T-cell (primary cell): ENCODE data around the gene SLC39A11. TPM values are rescaled to one million over a fixed set of nuclear protein-coding genes. Genes with fewer than 3 reads are reported as not detected.

Experiments
- ATAC-seq, 4 experiments: fragments of 200-7000 bp in 3 of 4; fragments of 150-1000 bp in 1 of 4; cut with Tn5 transposase; replicated peaks in 1 of 4; 1 replicate in 3 of 4; 2 replicates in 1 of 4; pipeline ENCODE4 v1.10.0; 2021; ENCODE audit warnings: moderate library complexity in 3 of 4, mild to moderate bottlenecking in 2 of 4, moderate number of reproducible peaks in 1 of 4
- CTCF ChIA-PET, 2 donors: fragments of 300-600 bp; sonication (Branson Sonifier 250); formaldehyde crosslinking; loops; one replicate each; lab custom pipeline; 2022; ENCODE audit warnings: antibody characterized with exemption in 2 of 2; lab: Charles Lee
- POLR2A ChIA-PET, 2 donors: fragments of 300-600 bp; sonication (Branson Sonifier 250); formaldehyde crosslinking; loops; one replicate each; lab custom pipeline; 2022; ENCODE audit warnings: antibody characterized with exemption in 2 of 2; lab: Charles Lee
- DNase-seq, 35 experiments: peaks; one replicate each; pipeline versions ENCODE4 v3.0.0 to v3.0.0-alpha.2; 2013 to 2023
- H3K27ac ChIP-seq: one replicate; pipeline ENCODE4 v1.5.1; 2013; ENCODE audit warnings: low read length
- H3K27me3 ChIP-seq, 2 experiments: replicated peaks in 1 of 2; 1 replicate in 1 of 2; 2 replicates in 1 of 2; pipeline versions ENCODE4 v1.6.1 to v1.7.0; 2013; ENCODE audit warnings: low read length in 1 of 2, mixed read lengths in 1 of 2; ENCODE audit not compliant: control insufficient read depth in 2 of 2, insufficient read depth in 2 of 2; ENCODE audit errors: extremely low read depth in 1 of 2
- H3K36me3 ChIP-seq, 2 donors: 1 replicate in 1 of 2; 2 replicates in 1 of 2; pipeline versions ENCODE4 v1.6.1 to v1.7.0; 2013; ENCODE audit warnings: low read length in 1 of 2; ENCODE audit not compliant: control insufficient read depth in 2 of 2, insufficient read depth in 1 of 2; ENCODE audit errors: extremely low read depth in 1 of 2
- H3K4me1 ChIP-seq, 2 experiments: 1 replicate in 1 of 2; 2 replicates in 1 of 2; pipeline versions ENCODE4 v1.6.1 to v1.7.0; 2013; ENCODE audit warnings: low read length in 2 of 2, mixed read lengths in 1 of 2; ENCODE audit not compliant: insufficient read depth in 2 of 2, control insufficient read depth in 1 of 2; ENCODE audit errors: extremely low read depth in 1 of 2
- H3K4me3 ChIP-seq, 2 donors: 1 replicate in 1 of 2; 2 replicates in 1 of 2; pipeline versions ENCODE4 v1.5.1 to v1.7.0; 2013; ENCODE audit warnings: mild to moderate bottlenecking in 2 of 2, low read length in 1 of 2, moderate library complexity in 1 of 2; ENCODE audit not compliant: control insufficient read depth in 1 of 2; ENCODE audit errors: extremely low read depth in 1 of 2
- H3K9me3 ChIP-seq: 2 replicates; pipeline ENCODE4 v1.7.0; 2013
- H3K27ac Mint-ChIP-seq, 2 donors: one replicate each; pipeline ENCODE4 v1.8.0; 2020 to 2021; ENCODE audit warnings: mild to moderate bottlenecking in 2 of 2, mixed read lengths in 2 of 2
- H3K27me3 Mint-ChIP-seq, 2 donors: one replicate each; pipeline ENCODE4 v1.8.0; 2021 to 2022; ENCODE audit warnings: mixed read lengths in 2 of 2
- H3K36me3 Mint-ChIP-seq: one replicate; pipeline ENCODE4 v1.8.0; 2021; ENCODE audit warnings: mixed read lengths
- H3K4me1 Mint-ChIP-seq, 3 donors: one replicate each; pipeline ENCODE4 v1.8.0; 2020 to 2022; ENCODE audit warnings: mixed read lengths in 3 of 3, mild to moderate bottlenecking in 1 of 3
- H3K4me3 Mint-ChIP-seq, 3 donors: one replicate each; pipeline ENCODE4 v1.8.0; 2020 to 2022; ENCODE audit warnings: mild to moderate bottlenecking in 3 of 3, mixed read lengths in 3 of 3, moderate library complexity in 3 of 3
- H3K9me3 Mint-ChIP-seq, 3 donors: one replicate each; pipeline ENCODE4 v1.8.0; 2020 to 2022; ENCODE audit warnings: mixed read lengths in 3 of 3
- WGBS: methylation state at CpG from one replicate; pipeline ENCODE4 v1.1.5; 2013; ENCODE audit warnings: missing lambda C conversion rate; ENCODE audit not compliant: insufficient coverage; 5-methylcytosine and 5-hydroxymethylcytosine counted together
- total RNA-seq, 35 experiments: library from RNA in 6 of 35; stranded (reverse) in 6 of 35; fragments of 120-200 nt in 1 of 35; gene quantifications; one replicate each; pipeline versions ENCODE4 v1.2.1 to v1.2.4 and lab custom pipeline; 2013 to 2026

SLC39A11 gene
- total RNA-seq, 5 donors from 2014 or later (not counting 1 experiment from before 2014, with no cell fraction given) = 18.6 to 27.1 (median 23.4) TPM

GRCh38 chr17:72928454-72929136 lies 163.9 kb downstream of the SLC39A11 start:
- Histone ChIP-seq H3K4me3 (no peak overlapping the region), H3K27me3 (no peaks in the 10 kb centered on the region), H3K27ac (no peak overlapping the region), H3K4me1 (peaks cover 5 to 9% of the 10 kb centered on the region in 2 experiments), H3K36me3 (peaks cover 0 to 3% of the 10 kb centered on the region in 2 donors), H3K9me3 (no peaks in the 10 kb centered on the region)
- Mint-ChIP-seq H3K36me3 (peaks cover 9% of the 10 kb centered on the region), H3K9me3 (no peaks in the 10 kb centered on the region), H3K27ac (no peak overlapping the region), H3K4me3 (no peak overlapping the region), H3K4me1 (peaks cover 16 to 25% (median 22%) of the 10 kb centered on the region in 3 donors), H3K27me3 (no peaks in the 10 kb centered on the region)
- CTCF ChIA-PET = no interaction called here
- POLR2A ChIA-PET = no interaction called here
- DNase-seq (no peak), ATAC-seq (no peak)
- 93% methylated on average over 3 of the region's 7 CpGs for WGBS

DNA sequence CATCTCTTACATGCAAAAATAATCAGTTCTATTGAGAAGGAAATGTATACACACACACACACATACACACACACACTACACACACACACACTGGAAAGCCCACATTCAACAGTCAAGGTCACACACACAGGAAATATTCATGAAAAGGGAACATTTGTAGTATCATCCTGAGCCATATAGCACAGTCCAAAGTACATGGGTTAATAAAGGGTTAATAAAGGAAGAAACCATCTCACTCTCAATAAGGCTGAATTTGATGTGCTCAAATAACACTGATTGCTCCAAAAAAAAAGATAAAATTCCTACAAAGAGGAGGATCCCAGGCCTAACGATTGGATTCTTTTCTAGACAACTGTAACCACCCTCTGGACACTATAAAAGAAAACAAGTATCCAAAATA lies 164.7 kb downstream of the SLC39A11 start:
- Mint-ChIP-seq H3K4me1 (peaks cover 16 to 23% (median 19%) of the 10 kb centered on the region in 3 donors), H3K36me3 (peaks cover 17% of the 10 kb centered on the region), H3K27me3 (no peaks in the 10 kb centered on the region), H3K9me3 (no peaks in the 10 kb centered on the region), H3K27ac (no peak overlapping the region), H3K4me3 (no peak overlapping the region)
- ATAC-seq = no peak
- Histone ChIP-seq H3K27me3 (no peaks in the 10 kb centered on the region), H3K4me1 (peaks cover 5 to 9% of the 10 kb centered on the region in 2 experiments), H3K4me3 (no peak overlapping the region), H3K36me3 (peaks cover 0 to 3% of the 10 kb centered on the region in 2 donors), H3K9me3 (no peaks in the 10 kb centered on the region), H3K27ac (no peak overlapping the region)
- DNase-seq = no peak
- CTCF ChIA-PET = no interaction called here
- POLR2A ChIA-PET = no interaction called here
- WGBS = no CpG with 5 or more reads among the region's 1 CpG

GRCh38 chr17:72927146-72927545 lies 165.3 kb downstream of the SLC39A11 start:
- H3K36me3 ChIP-seq = peaks cover 0 to 3% of the 10 kb centered on the region in 2 donors
- H3K27me3 ChIP-seq = no peaks in the 10 kb centered on the region
- Mint-ChIP-seq H3K4me3 (no peak overlapping the region), H3K9me3 (no peaks in the 10 kb centered on the region), H3K4me1 (peaks cover 14 to 18% (median 16%) of the 10 kb centered on the region in 3 donors), H3K27me3 (no peaks in the 10 kb centered on the region), H3K36me3 (peaks cover 20% of the 10 kb centered on the region), H3K27ac (no peak overlapping the region)
- H3K4me3 ChIP-seq = no peak overlapping the region
- WGBS = 80% methylated on average over 1 of the region's 6 CpGs
- peaks cover 5 to 9% of the 10 kb centered on the region in 2 experiments for H3K4me1 ChIP-seq
- ATAC-seq (no peak), DNase-seq (no peak)
- H3K9me3 ChIP-seq = no peaks in the 10 kb centered on the region
- ChIA-PET CTCF (no interaction called here), POLR2A (no interaction called here)
- H3K27ac ChIP-seq = no peak overlapping the region

- Mint-ChIP-seq H3K4me1 (peaks cover 6 to 9% (median 7%) of the 10 kb centered on the region in 3 donors), H3K27me3 (no peaks in the 10 kb centered on the region), H3K4me3 (no peak overlapping the region), H3K9me3 (no peaks in the 10 kb centered on the region), H3K36me3 (peaks cover 23% of the 10 kb centered on the region), H3K27ac (no peak overlapping the region)
- POLR2A ChIA-PET = no interaction called here
- Histone ChIP-seq H3K4me3 (no peak overlapping the region), H3K9me3 (no peaks in the 10 kb centered on the region), H3K36me3 (peaks cover 0 to 3% of the 10 kb centered on the region in 2 donors), H3K27ac (no peak overlapping the region), H3K27me3 (no peaks in the 10 kb centered on the region), H3K4me1 (peaks cover under 1 to 3% of the 10 kb centered on the region in 2 experiments)
- ATAC-seq (no peak), DNase-seq (no peak)
- CTCF ChIA-PET = no interaction called here
- WGBS = 100% methylated on average over 1 of the region's 1 CpG
These were observed 166.3 kb downstream of the SLC39A11 start for GRCh38 chr17:72926171-72926570.

- ATAC-seq = no peak
- WGBS = no CpG with 5 or more reads among the region's 2 CpGs
- H3K36me3 Mint-ChIP-seq = peaks cover 23% of the 10 kb centered on the region
- POLR2A ChIA-PET = no interaction called here
- Histone ChIP-seq H3K27me3 (no peaks in the 10 kb centered on the region), H3K4me3 (no peak overlapping the region), H3K4me1 (no peaks in the 10 kb centered on the region), H3K36me3 (peaks cover 0 to 3% of the 10 kb centered on the region in 2 donors), H3K9me3 (no peaks in the 10 kb centered on the region), H3K27ac (no peak overlapping the region)
- no peaks in the 10 kb centered on the region for H3K27me3 Mint-ChIP-seq
- no peak overlapping the region for H3K4me3 Mint-ChIP-seq
- CTCF ChIA-PET = no interaction called here
- no peak overlapping the region for H3K27ac Mint-ChIP-seq
- no peaks in the 10 kb centered on the region for H3K9me3 Mint-ChIP-seq
- no peaks in the 10 kb centered on the region for H3K4me1 Mint-ChIP-seq
- DNase-seq = no peak
These were observed 168.3 kb downstream of the SLC39A11 start for GRCh38 chr17:72924196-72924595.

DNA sequence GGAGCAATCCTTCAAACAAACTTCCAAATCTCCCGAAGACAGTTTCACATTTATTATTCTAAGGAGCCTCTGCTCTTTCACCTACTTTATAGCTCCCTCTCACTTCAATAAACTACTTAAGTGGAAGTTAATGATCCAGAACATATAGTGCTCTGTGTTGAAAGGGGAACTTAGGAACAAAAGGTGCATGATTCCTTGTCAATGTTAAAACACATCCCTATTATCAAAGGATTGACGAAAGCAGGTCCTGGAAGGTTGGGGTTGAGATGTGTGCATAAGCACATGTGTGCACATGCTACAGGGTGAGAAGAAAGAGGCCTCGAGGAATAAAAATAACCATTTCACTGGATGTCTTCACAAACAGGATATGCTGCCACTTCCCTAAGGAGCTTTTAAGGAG lies 170.3 kb downstream of the SLC39A11 start:
- Mint-ChIP-seq H3K36me3 (peaks cover 25% of the 10 kb centered on the region), H3K9me3 (no peaks in the 10 kb centered on the region), H3K4me1 (no peaks in the 10 kb centered on the region), H3K4me3 (no peak overlapping the region), H3K27me3 (no peaks in the 10 kb centered on the region), H3K27ac (no peak overlapping the region)
- no peak overlapping the region for H3K27ac ChIP-seq
- no peaks in the 10 kb centered on the region for H3K27me3 ChIP-seq
- H3K36me3 ChIP-seq = peaks cover 0 to 3% of the 10 kb centered on the region in 2 donors
- CTCF ChIA-PET = no interaction called here
- POLR2A ChIA-PET = no interaction called here
- ATAC-seq = no peak
- H3K4me3 ChIP-seq = no peak overlapping the region
- no peak for DNase-seq
- WGBS = no CpG with 5 or more reads among the region's 3 CpGs
- H3K9me3 ChIP-seq = no peaks in the 10 kb centered on the region
- no peaks in the 10 kb centered on the region for H3K4me1 ChIP-seq
